Peyer's patch (tissue), 4 donors: ENCODE results near the gene PACRG. TPM values are rescaled to one million over a fixed set of nuclear protein-coding genes. Genes with fewer than 3 reads are reported as not detected.

Source experiments
- DNase-seq, 3 donors: peaks; one replicate each; pipeline ENCODE4 v3.0.0-alpha.2; 2017 to 2019
- H3K27ac ChIP-seq, 4 donors: fragments of 200-600 bp; sonication (generic); one replicate each; pipeline ENCODE4 v1.5.1; 2016 to 2019
- H3K27me3 ChIP-seq, 2 donors: fragments of 200-600 bp; sonication (generic); one replicate each; pipeline ENCODE4 v1.5.1; 2019
- H3K36me3 ChIP-seq, 3 donors: fragments of 200-600 bp; sonication (generic); one replicate each; pipeline ENCODE4 v1.5.1; 2016 to 2019
- H3K4me1 ChIP-seq, 4 donors: fragments of 200-600 bp; sonication (generic); one replicate each; pipeline ENCODE4 v1.5.1; 2016 to 2019
- H3K4me3 ChIP-seq, 4 donors: fragments of 200-600 bp; sonication (generic); 1 replicate in 3 of 4; 2 replicates in 1 of 4; pipeline ENCODE4 v1.5.1; 2016 to 2019; ENCODE audit warnings: mild to moderate bottlenecking in 1 of 4
- H3K9me3 ChIP-seq, 4 donors: fragments of 200-600 bp; sonication (generic); one replicate each; pipeline ENCODE4 v1.5.1; 2016 to 2019; ENCODE audit warnings: mild to moderate bottlenecking in 1 of 4
- CTCF ChIP-seq, 6 experiments: fragments of 450-650 bp in 4 of 6; fragments of 200-600 bp in 2 of 6; sonication (generic) in 1 of 6; IDR thresholded peaks; one replicate each; pipeline ENCODE4 v1.5.1; 2017 to 2019; ENCODE audit warnings: antibody characterized with exemption in 6 of 6, mild to moderate bottlenecking in 3 of 6, moderate library complexity in 1 of 6
- POLR2A ChIP-seq, 2 donors: fragments of 450-650 bp; IDR thresholded peaks; one replicate each; pipeline ENCODE4 v1.5.1; 2017; ENCODE audit warnings: antibody characterized with exemption in 2 of 2, mild to moderate bottlenecking in 2 of 2, moderate library complexity in 2 of 2
- total RNA-seq, 4 donors: library from RNA; depleted of rRNA; stranded (reverse); fragments of >200 nt; gene quantifications; one replicate each; pipeline ENCODE4 v1.1.0, GENCODE V29; 2016

The PACRG gene
- total RNA-seq, 4 donors from 2014 or later: 0.76 to 2.5 TPM; not detected in 2

GRCh38 chr6:163187606-163188005, 459.8 kb downstream of the PACRG start:
- no peaks in the 10 kb centered on the region for H3K27me3 ChIP-seq
- no peak for TF ChIP-seq POLR2A (IDR thresholded peaks at IDR 0.05)

GRCh38 chr6:163188746-163189145, 461.0 kb downstream of the PACRG start:
- Histone ChIP-seq H3K9me3 (no peaks in the 10 kb centered on the region), H3K4me1 (no peaks in the 10 kb centered on the region), H3K4me3 (no peak overlapping the region), H3K36me3 (no peaks in the 10 kb centered on the region), H3K27ac (no peak overlapping the region), H3K27me3 (no peaks in the 10 kb centered on the region)
- no peak for DNase-seq
- TF ChIP-seq CTCF (IDR thresholded peaks at IDR 0.05) (no peak), POLR2A (IDR thresholded peaks at IDR 0.05) (no peak)

More at GRCh38 chr6:163187606-163188005, 459.8 kb downstream of the PACRG start:
- no peaks in the 10 kb centered on the region for H3K9me3 ChIP-seq
- H3K4me3 ChIP-seq: no peak overlapping the region
- H3K27ac ChIP-seq: no peak overlapping the region
- no peaks in the 10 kb centered on the region for H3K36me3 ChIP-seq
- DNase-seq: no peak
- H3K4me1 ChIP-seq: no peaks in the 10 kb centered on the region

DNA sequence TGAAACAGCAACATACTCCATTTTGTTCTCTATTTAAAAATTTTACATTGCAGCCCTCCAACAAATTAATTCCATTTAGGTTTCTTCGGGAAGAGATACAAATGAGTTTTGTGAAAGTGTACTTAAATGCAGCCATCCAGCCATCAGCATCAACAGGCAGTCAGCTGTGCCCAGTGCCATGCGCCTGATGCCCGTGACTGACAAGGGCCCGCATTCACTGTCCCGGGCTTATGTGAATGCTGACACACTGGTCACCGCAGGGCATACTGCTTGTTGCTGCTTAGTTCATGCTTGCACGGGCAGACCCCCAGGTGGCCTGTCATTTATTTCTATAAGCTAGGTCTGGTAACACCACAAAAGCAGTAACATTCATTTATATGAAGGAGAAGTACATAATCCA, 461.8 kb downstream of the PACRG start:
- H3K27me3 ChIP-seq: no peaks in the 10 kb centered on the region
- DNase-seq: no peak
- H3K4me3 ChIP-seq: no peak overlapping the region
- TF ChIP-seq CTCF (IDR thresholded peaks at IDR 0.05) (no peak), POLR2A (IDR thresholded peaks at IDR 0.05) (no peak)
- H3K4me1 ChIP-seq: no peaks in the 10 kb centered on the region
- H3K9me3 ChIP-seq: no peaks in the 10 kb centered on the region
- H3K27ac ChIP-seq: no peak overlapping the region
- no peaks in the 10 kb centered on the region for H3K36me3 ChIP-seq

DNA sequence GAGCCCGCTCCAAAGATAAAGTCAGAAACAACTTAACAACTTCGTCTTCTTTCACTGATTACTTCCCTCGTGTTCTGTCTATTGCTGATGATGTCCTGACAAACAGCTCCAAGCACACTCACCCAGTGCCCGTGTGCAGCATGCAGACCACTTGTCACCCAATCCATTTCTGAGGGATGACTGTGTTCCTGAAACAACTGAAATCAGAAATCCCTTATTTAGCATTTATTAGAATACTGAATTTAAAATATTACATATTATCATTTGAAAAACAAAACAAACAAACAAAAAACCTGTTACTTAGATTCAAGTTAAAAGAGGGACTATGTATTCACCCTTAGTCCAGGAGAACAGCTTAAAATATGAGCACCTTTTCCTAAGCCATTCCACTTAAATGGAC, 463.0 kb downstream of the PACRG start:
- H3K27ac ChIP-seq: no peak overlapping the region
- TF ChIP-seq CTCF (IDR thresholded peaks at IDR 0.05): no peak
- no peak for TF ChIP-seq POLR2A (IDR thresholded peaks at IDR 0.05)
- H3K4me3 ChIP-seq: no peak overlapping the region

DNA sequence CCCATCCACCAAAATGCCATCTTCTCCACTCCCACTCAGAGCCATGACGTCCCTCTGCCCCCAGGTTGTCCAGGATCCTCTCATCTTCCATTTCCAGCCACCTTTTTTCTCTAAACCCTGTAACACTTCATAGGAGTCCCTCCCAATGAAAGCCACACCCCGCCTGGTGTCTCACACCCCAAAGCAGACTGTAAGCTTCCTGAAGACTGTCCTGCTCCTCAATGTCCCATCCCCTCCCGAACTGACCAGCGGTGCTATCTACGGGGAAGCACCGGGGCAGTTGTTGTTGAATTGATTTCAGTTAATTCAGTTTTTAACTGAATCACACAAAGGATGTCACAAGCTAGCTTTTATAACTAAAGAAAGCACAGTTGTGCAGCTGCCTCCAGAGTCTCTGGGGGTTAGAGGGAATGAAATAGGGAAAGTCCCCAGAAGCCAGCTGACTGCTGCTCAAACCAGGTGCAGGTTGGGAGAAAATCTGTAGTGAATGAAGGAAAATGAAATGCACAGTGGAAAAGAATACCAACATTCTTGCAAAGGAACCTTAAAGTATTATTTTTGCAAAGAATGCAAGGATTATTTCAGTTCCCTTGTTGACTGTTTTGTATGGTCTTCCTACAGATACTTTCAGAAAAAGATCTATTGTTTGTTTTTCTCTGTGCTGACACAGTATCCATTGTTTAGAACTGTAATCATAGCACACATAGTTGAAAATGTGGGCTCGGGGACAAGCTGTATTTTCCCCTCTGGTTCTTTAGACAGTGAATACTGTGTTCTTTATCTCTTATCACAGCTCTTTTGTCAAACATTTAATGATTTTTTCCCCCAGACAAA, 464.1 kb downstream of the PACRG start:
- Histone ChIP-seq H3K4me1 (no peaks in the 10 kb centered on the region), H3K9me3 (no peaks in the 10 kb centered on the region), H3K36me3 (no peaks in the 10 kb centered on the region), H3K27me3 (no peaks in the 10 kb centered on the region), H3K27ac (no peak overlapping the region), H3K4me3 (no peak overlapping the region)
- no peak for DNase-seq
- no peak for TF ChIP-seq CTCF (IDR thresholded peaks at IDR 0.05)
- no peak for TF ChIP-seq POLR2A (IDR thresholded peaks at IDR 0.05)

More for the DNA sequence above, 463.0 kb downstream of the PACRG start:
- Histone ChIP-seq H3K36me3 (no peaks in the 10 kb centered on the region), H3K27me3 (no peaks in the 10 kb centered on the region), H3K9me3 (no peaks in the 10 kb centered on the region), H3K4me1 (no peaks in the 10 kb centered on the region)
- no peak for DNase-seq

DNA sequence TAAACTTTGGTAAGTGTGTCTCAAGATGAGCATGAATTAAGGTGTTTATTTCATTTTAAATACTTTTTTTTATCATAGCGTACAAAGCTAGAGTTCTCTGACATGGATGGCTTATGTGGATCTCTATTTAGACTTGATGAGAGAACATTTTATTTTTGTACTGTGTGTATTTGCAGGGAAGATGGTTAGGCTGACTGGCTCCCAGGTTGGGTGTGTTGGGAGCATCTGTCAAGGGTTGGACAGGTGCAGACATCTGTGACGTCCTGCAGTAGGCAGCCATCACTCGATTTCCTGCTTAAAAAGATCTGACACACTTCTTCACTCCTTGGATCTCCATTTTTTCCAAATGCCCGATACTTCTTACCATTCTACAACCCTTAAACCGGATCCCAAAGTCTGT, 464.8 kb downstream of the PACRG start:
- H3K9me3 ChIP-seq: no peaks in the 10 kb centered on the region
- no peak for DNase-seq
- no peaks in the 10 kb centered on the region for H3K36me3 ChIP-seq
- H3K4me3 ChIP-seq: no peak overlapping the region
- no peak overlapping the region for H3K27ac ChIP-seq
- TF ChIP-seq CTCF (IDR thresholded peaks at IDR 0.05): no peak
- TF ChIP-seq POLR2A (IDR thresholded peaks at IDR 0.05): no peak
- H3K4me1 ChIP-seq: no peaks in the 10 kb centered on the region
- no peaks in the 10 kb centered on the region for H3K27me3 ChIP-seq
